Endometrial microvascular endothelial cells (primary cell): Measurements from ENCODE around the gene SAAL1. TPM values are rescaled to one million over a fixed set of nuclear protein-coding genes. Genes with fewer than 3 reads are reported as not detected.

Source experiments
- in situ Hi-C: cut with HindIII; loops from 2 replicates; pipeline ENCODE4 v1.10.0; 2017; ENCODE audit warnings: low sequenced_read_pairs, low pct_unique_long_range_greater_than_20kb; ENCODE audit errors: inconsistent ontology term
- total RNA-seq: library from RNA; depleted of rRNA; stranded (reverse); fragments of >200 nt; gene quantifications from one replicate; pipeline ENCODE4 v1.2.3, GENCODE V29; 2015; ENCODE audit errors: inconsistent ontology term

The SAAL1 gene
- total RNA-seq, 1 donor from 2014 or later: 32.0 TPM

DNA sequence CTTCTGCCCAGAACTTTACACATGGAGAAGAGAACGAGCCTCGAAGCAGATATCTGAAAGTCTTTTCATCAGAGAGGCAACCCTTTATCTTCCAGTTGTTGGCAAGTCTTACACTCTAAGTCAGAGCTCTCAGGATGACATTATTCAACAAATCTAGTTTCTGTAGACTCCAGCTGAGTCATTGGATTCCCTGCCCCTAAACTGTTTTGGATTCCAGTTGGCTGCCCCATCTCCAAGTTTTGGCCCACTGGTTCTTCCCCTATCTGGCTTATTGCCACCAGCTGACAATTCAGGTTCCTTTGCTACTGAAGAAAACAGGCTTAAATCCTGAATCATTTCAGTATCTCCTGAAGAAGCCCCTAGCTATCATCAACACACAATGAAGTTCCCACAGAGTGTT lies 14.2 kb downstream of the SAAL1 start:
- in situ Hi-C loops: no loop called here

DNA sequence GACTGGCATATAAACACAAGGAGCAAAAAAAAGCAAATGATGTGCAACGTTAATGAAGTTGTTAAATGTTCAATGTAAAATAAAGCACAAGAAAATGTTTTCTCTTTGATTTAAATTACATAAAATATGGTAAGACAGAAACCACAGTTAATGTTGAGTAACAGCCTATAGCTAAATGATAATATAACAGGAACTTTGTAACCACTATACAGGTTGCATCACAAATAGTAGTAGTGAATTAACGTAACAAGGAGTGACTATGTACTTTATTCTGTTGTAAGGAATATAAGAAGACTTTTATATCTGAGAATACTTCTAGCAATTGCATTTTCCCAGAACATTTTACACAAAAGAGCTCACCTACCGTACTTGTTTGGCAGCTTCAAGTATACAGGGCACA lies 16.9 kb downstream of the SAAL1 start:
- in situ Hi-C loops: no loop called here

- in situ Hi-C loops: no loop called here
Measured at GRCh38 chr11:18088366-18088765, 17.5 kb downstream of the SAAL1 start.

- in situ Hi-C loops: no loop called here
Measured at GRCh38 chr11:18081551-18081950, 24.3 kb downstream of the SAAL1 start.

GRCh38 chr11:18080451-18080850 lies 25.4 kb downstream of the SAAL1 start:
- in situ Hi-C loops: no loop called here

DNA sequence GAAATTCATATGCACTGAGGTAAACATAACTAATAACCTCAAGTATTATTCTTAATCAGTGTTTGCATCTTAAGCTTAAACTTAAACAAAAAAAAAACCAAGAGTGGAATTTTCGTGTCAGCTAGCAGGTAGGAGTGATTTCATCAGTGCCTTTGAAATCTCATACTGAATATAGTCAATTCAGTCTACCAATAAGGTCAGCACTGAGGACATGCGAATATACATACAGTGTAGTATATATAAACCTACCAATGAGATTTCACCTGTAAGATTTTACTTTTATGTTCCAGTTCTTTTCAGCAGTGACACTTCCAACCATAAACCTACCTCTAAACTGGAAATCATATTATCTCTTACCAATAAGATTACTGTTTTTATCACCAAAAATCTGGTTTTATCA lies 27.0 kb downstream of the SAAL1 start:
- in situ Hi-C loops: no loop called here

GRCh38 chr11:18075444-18075843 lies 30.4 kb downstream of the SAAL1 start:
- in situ Hi-C loops: no loop called here

GRCh38 chr11:18071098-18071705 lies 34.7 kb downstream of the SAAL1 start:
- in situ Hi-C loops: no loop called here

DNA sequence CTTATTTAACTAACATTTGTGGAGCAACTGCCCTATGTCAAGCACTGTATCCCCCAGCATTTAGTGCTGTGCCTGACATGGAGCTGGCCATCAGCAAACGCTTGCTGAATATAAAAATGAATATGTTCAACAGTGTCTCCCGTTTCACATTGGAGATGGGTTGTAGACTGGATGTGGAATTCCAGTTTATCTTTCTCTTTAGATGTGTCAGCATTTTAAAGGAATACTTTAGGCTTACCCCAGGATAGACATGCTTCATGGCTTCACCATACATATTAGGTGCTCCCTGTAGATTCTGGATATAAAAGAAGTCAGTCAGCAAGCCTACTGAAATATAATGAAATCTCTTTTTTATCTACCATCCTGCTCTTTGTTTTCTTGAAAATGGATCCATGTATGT lies 38.5 kb downstream of the SAAL1 start:
- in situ Hi-C loops: no loop called here

DNA sequence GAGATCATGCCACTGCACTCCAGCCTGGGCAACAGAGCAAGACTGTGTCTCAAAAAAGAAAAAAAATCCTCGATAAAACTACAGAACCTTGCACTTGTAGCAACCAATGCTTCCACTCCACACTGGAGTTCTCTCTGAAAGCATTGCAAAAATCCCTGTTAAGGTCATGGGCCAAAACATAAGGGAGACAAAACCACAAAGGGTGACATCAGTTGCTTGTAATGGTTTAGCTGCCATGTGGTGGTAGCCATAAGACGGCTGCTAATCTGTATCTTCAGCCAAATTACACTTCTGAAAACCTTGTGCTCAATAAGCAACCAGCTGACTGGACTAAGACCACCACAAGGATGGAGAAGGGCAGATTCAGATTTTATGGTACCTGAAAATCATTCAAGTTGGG lies 39.3 kb downstream of the SAAL1 start:
- in situ Hi-C loops: no loop called here

GRCh38 chr11:18065572-18065971 lies 40.3 kb downstream of the SAAL1 start:
- in situ Hi-C loops: no loop called here

DNA sequence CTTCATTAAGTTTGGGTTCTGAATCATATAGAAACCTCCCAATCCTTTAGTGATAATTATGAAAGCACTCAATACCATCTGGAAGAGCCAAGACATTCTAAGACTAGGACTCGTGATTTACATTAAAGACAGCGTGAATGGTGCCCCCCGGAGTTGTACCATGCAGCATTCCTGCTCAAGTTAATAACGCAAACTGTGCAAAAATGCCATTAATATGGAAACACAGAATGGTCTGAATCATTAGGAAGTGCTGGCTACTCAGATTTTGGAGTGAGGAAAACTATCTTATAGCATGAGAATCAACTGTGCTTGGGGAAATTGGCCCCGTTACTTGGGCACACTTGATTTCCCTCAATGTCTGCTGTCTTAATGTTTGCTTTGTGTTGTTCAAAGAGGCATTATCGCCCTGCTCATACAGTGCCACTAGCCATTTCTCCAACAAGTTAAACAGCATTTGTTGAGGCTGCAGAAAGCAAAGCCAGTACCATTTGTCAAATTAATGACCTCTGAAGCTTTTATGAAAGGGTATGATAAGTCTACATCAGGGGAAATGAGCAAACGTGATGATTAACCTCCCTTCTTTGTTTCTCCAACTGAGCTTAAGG lies 41.3 kb downstream of the SAAL1 start:
- in situ Hi-C loops: no loop called here

DNA sequence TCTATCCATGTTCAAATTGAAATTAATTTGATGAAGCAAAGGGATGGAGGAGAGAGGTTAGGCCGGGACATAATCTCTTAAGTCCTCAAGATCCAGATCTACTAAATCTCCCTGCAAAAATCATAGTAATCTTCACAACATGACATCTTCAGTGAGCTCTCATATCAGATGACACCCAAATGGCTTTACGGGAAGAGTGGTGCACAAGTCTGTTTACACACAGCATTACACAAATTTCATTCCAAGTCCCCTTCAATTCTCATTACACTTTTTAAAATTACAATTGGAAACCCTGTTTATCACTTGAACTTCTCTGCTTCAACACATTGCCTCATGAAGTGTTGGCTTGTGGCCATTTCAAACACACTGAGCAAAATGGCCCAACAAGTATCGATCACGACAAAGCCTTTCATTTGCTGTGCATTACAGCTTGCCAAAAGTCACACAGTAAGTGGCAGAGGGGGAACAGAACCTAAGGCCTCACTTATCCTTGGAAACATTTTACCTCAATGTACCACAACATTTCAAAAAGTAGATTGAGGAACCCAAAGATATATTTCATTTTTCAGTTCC lies 41.9 kb downstream of the SAAL1 start:
- in situ Hi-C loops: no loop called here

DNA sequence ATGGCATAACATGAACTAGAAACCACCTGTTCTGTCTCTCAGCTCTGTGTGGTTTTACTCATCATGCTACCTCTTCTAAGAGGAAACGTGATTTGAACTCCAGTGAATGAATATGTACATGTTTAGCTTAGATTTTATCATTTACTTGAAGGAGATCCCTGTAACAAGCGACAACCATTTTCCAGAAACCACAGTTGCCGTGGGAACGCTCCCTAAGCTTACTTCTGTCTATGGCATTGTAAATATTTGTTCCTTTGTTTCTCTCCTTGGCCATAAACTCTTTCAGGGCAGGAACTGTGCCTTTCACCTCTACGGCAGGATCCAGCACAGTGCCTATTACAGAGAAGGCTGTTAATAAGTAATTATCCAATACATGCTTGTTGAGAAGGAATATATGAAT lies 42.8 kb downstream of the SAAL1 start:
- in situ Hi-C loops: no loop called here

DNA sequence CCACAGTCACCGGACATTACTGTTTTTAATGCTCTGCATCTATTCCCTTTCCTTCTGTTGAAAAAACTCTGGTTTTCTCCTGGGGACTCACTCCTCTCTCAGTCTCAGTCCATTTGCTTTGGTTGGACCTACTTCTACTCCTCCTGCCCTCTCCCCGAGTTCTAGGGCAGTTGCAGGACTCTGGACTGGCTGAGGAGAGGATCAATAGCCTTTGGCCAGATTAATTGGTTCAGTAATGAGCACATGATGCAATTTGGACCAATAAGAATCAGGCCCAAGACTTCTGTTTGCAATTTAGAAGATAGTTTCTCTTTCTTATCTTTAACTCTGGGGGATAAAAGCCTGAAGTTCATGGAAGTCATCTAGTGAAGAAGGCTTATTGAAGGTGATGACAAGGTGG lies 44.5 kb downstream of the SAAL1 start:
- in situ Hi-C loops: no loop called here

DNA sequence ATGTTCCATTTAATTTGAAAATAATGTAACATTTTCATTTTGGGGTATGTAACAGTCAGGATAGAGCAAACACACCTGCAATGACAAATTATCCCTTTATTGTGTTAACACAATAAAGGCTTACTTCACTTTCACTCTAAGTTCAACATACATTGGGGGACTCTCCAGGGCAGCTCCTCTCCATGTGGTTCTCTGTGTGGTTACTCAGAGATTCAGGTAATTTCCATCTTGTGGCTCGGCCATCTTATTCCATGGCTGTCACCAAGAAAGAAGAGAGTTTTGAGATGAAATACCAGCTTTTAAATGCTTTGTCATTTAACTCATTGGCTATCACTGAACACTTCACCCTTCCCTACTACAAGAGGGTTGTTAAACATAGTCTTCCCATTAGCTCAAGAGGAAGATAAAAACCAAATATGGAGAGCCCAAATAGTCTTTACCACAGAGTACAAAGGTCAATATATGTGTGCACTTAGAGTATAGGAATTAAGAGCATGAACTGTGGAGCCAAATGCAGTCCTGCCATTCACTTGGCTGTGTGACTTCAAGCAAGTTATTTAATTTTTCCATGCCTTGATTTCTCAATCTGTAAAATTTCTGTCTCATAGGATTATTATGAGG lies 49.2 kb downstream of the SAAL1 start:
- in situ Hi-C loops: no loop called here

DNA sequence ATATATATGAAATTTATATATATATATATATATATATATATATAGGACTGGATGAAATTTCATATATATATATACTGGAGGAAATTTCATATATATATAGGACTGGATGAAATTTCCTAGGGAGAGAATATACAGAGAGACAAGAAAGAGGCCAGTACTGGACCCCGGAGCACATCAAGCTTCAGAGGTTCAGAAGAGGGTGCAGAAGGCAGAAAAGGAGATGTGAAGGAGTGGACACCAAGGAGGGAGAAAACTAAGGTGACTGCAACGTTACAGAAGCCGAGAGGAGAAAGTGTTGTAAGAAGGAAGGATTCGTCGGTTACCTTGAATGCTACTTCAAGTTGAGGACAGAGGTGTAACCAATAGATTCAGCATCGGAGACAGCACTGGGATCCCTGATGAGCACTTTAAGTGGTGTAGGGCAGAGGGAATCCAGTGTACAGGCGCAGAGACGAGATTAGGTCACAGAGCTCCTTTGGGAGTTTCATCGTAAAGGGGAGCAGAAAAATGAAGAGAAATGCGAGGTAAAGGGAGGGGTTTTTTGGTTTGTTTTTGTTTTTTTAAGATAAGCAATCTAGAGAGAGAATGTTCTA lies 51.3 kb downstream of the SAAL1 start:
- in situ Hi-C loops: no loop called here

GRCh38 chr11:18050848-18051247 lies 55.0 kb downstream of the SAAL1 start:
- in situ Hi-C loops: no loop called here

GRCh38 chr11:18046116-18046777 lies 59.6 kb downstream of the SAAL1 start, which contains the start of gene TPH1:
Gene TPH1, minus strand, starts transcription at chr11:18046269. Its CDS starts 5,507 bp downstream, at chr11:18040762.
- in situ Hi-C loops: no loop called here
